GM04503 (cell line): ENCODE results near the gene TGFB2.

Experiments used
- DNase-seq: peaks from one replicate; pipeline ENCODE4 v3.0.0-alpha.2; 2012; ENCODE audit warnings: low read depth

TGFB2 gene

GRCh38 chr1:218488986-218489385 lies 143.8 kb downstream of the TGFB2 start:
- no peak for DNase-seq

GRCh38 chr1:218490406-218490922 lies 145.3 kb downstream of the TGFB2 start:
- no peak for DNase-seq

- DNase-seq, result no peak
Measured at GRCh38 chr1:218492874-218493273, 147.7 kb downstream of the TGFB2 start.

GRCh38 chr1:218493986-218494385 lies 148.8 kb downstream of the TGFB2 start:
- DNase-seq, result no peak
